ENCODE measurements around the gene CDH4. TPM values are rescaled to one million over a fixed set of nuclear protein-coding genes. Genes with fewer than 3 reads are reported as not detected.

Gene CDH4
- total and polyA plus RNA-seq, 2 of the 13 experiments (the other 11 are each of a cell fraction or from before 2014, with no cell fraction given) = not detected

DNA sequence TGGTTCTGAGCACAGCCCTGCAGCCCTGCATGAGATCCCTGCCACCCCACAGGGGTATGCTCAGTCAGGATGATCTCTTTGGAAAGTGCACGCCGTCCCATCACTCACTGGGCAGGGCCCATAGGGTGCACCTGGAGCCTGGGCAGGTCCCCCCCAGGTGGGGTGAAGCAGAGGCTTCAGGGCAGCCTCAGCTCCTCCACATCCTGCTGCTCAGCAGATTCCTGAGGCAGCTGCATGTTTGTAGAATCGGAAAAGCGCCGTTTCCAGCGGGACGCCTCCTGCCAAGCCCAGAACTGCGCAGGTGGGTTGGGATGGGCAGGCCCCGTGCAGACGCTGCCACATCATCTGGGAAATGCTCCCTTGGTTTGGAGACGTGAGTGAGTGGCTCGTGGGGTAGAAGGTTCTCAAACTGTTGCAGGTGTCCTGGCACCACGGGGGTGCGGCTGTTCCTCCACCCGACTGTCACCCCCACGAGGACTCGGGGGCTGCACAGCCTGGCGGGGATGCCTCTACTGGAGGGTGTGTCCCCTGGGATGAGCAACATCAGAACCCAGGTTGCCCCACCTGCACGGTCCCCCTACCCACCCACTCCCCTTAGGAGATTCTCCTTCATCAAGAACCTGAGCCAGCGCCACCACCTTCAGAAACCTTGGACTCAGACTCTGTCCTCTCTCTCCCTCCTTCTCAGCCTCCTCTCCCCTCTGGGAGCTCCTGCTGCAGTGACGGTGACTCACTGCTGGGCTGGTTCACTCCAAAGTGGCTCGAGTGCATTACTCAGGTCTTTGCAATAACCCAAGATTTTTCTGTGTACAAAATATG lies 479.5 kb downstream of the CDH4 start:
- no peak overlapping the region for H2AFZ ChIP-seq (ENCODE audit: low read length)
- BruUV-seq (replicated peaks) = no TSS peak
- ATAC-seq (no peak), FAIRE-seq (no peak), DNase-seq (ENCODE audit: low spot score) (no peak)
- no peaks in the 10 kb centered on the region for H3K4me1 ChIP-seq (ENCODE audit: insufficient read depth, low read length)
- 17% methylated on average over 22 of the region's 22 CpGs for WGBS (ENCODE audit: low lambda C conversion rate)
- in situ Hi-C loops (cut with HindIII; ENCODE audit: extremely low pct_ligation_motif_present, low pct_unique_long_range_greater_than_20kb) (no loop called here), intact Hi-C loops (cut with micrococcal nuclease; ENCODE audit: unreplicated experiment) (no loop called here)
- no peak overlapping the region for H3K27ac ChIP-seq (ENCODE audit: extremely low read length, insufficient read depth, low read length)
- no peaks in the 10 kb centered on the region for H3K36me3 ChIP-seq (replicated peaks in 1 of 2; ENCODE audit: control insufficient read depth in 1 of 2, insufficient read depth in 2 of 2, low read length in 2 of 2)
- peaks cover 35 to 79% of the 10 kb centered on the region in 2 experiments; a peak in 4 of 5 replicates for H3K27me3 ChIP-seq (ENCODE audit: control insufficient read depth in 1 of 2, insufficient read depth in 2 of 2, low read length in 2 of 2)
- H3K79me2 ChIP-seq (ENCODE audit: insufficient read depth, low read length) = no peaks in the 10 kb centered on the region
- peaks cover 6% of the 10 kb centered on the region; the same call in 1 of the 2 replicates for H3K9me3 ChIP-seq (ENCODE audit: low read length)
- H3K4me2 ChIP-seq (ENCODE audit: low read depth, low read length) = no peak overlapping the region
- no peak overlapping the region for H3K9ac ChIP-seq (ENCODE audit: insufficient read depth, low read depth, low read length)
- TF ChIP-seq, protein P1, sequence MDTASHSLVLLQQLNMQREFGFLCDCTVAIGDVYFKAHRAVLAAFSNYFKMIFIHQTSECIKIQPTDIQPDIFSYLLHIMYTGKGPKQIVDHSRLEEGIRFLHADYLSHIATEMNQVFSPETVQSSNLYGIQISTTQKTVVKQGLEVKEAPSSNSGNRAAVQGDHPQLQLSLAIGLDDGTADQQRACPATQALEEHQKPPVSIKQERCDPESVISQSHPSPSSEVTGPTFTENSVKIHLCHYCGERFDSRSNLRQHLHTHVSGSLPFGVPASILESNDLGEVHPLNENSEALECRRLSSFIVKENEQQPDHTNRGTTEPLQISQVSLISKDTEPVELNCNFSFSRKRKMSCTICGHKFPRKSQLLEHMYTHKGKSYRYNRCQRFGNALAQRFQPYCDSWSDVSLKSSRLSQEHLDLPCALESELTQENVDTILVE (CRISPR knock-in tag; IDR thresholded peaks at IDR 0.05) = no peak
- TF ChIP-seq ZNF780A (CRISPR knock-in tag; IDR thresholded peaks at IDR 0.05) (no peak), CENPT (CRISPR knock-in tag; IDR thresholded peaks at IDR 0.05; ENCODE audit: low read depth) (no peak), ZNF720 (CRISPR knock-in tag; IDR thresholded peaks at IDR 0.05) (no peak), ZNF816 (CRISPR knock-in tag; IDR thresholded peaks at IDR 0.05; ENCODE audit: borderline replicate concordance) (no peak), ATF1 (CRISPR knock-in tag; IDR thresholded peaks at IDR 0.05) (no peak), HDAC2 (CRISPR knock-in tag; IDR thresholded peaks at IDR 0.05) (no peak)
- TF ChIP-seq, protein P2, sequence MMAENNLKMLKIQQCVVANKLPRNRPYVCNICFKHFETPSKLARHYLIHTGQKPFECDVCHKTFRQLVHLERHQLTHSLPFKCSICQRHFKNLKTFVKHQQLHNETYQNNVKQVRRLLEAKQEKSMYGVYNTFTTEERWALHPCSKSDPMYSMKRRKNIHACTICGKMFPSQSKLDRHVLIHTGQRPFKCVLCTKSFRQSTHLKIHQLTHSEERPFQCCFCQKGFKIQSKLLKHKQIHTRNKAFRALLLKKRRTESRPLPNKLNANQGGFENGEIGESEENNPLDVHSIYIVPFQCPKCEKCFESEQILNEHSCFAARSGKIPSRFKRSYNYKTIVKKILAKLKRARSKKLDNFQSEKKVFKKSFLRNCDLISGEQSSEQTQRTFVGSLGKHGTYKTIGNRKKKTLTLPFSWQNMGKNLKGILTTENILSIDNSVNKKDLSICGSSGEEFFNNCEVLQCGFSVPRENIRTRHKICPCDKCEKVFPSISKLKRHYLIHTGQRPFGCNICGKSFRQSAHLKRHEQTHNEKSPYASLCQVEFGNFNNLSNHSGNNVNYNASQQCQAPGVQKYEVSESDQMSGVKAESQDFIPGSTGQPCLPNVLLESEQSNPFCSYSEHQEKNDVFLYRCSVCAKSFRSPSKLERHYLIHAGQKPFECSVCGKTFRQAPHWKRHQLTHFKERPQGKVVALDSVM (CRISPR knock-in tag; IDR thresholded peaks at IDR 0.05) = no peak
- H4K20me1 ChIP-seq (ENCODE audit: insufficient read depth, low read length) = no peaks in the 10 kb centered on the region
- no peak overlapping the region for H3K4me3 ChIP-seq (replicated peaks in 1 of 3; ENCODE audit: insufficient read depth in 1 of 3, low read depth in 2 of 3, low read length in 3 of 3)
- ChIA-PET CTCF (ENCODE audit: low intra/inter-chr PET ratio, low total read pairs) (no interaction called here), POLR2A (no interaction called here)

Measured in HepG2 (cell line).